Progenitor cell of endocrine pancreas (in vitro differentiated cells): ENCODE data around the gene THSD4. TPM values are rescaled to one million over a fixed set of nuclear protein-coding genes. Genes with fewer than 3 reads are reported as not detected.
A peak's percentile ranks its signal among the peaks of the same experiment; 100 is the strongest.

Experiments used
- DNase-seq: peaks from one replicate; pipeline ENCODE4 v3.0.0; 2021; ENCODE audit warnings: low spot score; ENCODE audit not compliant: unreplicated experiment
- H3K27ac Mint-ChIP-seq: 2 replicates; pipeline ENCODE4 v1.8.0; 2021; ENCODE audit warnings: mild to moderate bottlenecking, moderate library complexity, mixed read lengths
- H3K27me3 Mint-ChIP-seq: 2 replicates; pipeline ENCODE4 v1.8.0; 2021; ENCODE audit warnings: mixed read lengths
- H3K36me3 Mint-ChIP-seq: 2 replicates; pipeline ENCODE4 v1.8.0; 2022; ENCODE audit warnings: mixed read lengths; ENCODE audit not compliant: insufficient read depth
- H3K4me1 Mint-ChIP-seq: 2 replicates; pipeline ENCODE4 v1.8.0; 2021; ENCODE audit warnings: low read depth, mixed read lengths
- H3K4me3 Mint-ChIP-seq: 2 replicates; pipeline ENCODE4 v1.8.0; 2021; ENCODE audit warnings: low read depth, mild to moderate bottlenecking, moderate library complexity, mixed read lengths
- H3K9me3 Mint-ChIP-seq: 2 replicates; pipeline ENCODE4 v1.8.0; 2021; ENCODE audit warnings: low read depth, mixed read lengths
- CTCF ChIP-seq: fragments of 200-600 bp; sonication (generic); IDR thresholded peaks from one replicate; pipeline ENCODE4 v1.5.0; 2021; ENCODE audit warnings: antibody characterized with exemption, mild to moderate bottlenecking; ENCODE audit not compliant: unreplicated experiment
- total RNA-seq: library from RNA; stranded (reverse); gene quantifications from 2 replicates; pipeline ENCODE4 v1.2.1, GENCODE V29; 2021

THSD4 gene
- total RNA-seq, 1 donor from 2014 or later = 6.8 TPM

DNA sequence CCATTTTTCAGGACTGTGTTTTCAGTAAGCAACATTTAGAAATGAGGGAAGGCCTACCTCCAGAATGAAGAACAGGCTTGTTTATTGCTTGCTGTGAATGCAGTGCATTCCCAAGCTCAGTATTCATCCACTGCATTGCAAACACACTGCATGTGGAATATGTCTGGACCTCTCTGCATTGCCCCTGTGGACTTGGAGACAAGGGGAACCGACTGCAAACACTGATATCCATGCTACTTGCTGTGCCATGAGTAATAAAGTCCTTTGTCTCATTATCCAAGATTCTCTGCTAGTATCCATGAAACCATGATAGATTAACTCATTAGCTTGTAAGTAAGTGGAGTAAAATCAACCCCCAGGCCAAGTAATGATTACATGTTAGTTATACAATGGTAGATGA lies 393.9 kb downstream of the THSD4 start:
- Mint-ChIP-seq H3K27ac (no peak overlapping the region), H3K27me3 (peaks cover 24% of the 10 kb centered on the region), H3K9me3 (no peaks in the 10 kb centered on the region), H3K4me1 (peaks cover 34% of the 10 kb centered on the region), H3K36me3 (no peaks in the 10 kb centered on the region), H3K4me3 (no peak overlapping the region)
- no peak for TF ChIP-seq CTCF
- no peak for DNase-seq

- Mint-ChIP-seq H3K27ac (no peak overlapping the region), H3K4me1 (peaks cover 40% of the 10 kb centered on the region), H3K36me3 (no peaks in the 10 kb centered on the region), H3K27me3 (peaks cover 24% of the 10 kb centered on the region), H3K9me3 (no peaks in the 10 kb centered on the region), H3K4me3 (no peak overlapping the region)
- no peak for DNase-seq
- no peak for TF ChIP-seq CTCF
Observed at GRCh38 chr15:71510763-71511162, 395.5 kb downstream of the THSD4 start.

GRCh38 chr15:71511796-71512681 lies 396.8 kb downstream of the THSD4 start:
- Mint-ChIP-seq H3K9me3 (no peaks in the 10 kb centered on the region), H3K4me3 (peak overlapping the region; percentile 27), H3K27ac (no peak overlapping the region), H3K27me3 (peaks cover 25% of the 10 kb centered on the region), H3K36me3 (no peaks in the 10 kb centered on the region), H3K4me1 (peaks cover 40% of the 10 kb centered on the region)
- DNase-seq = no peak
- TF ChIP-seq CTCF = no peak

DNA sequence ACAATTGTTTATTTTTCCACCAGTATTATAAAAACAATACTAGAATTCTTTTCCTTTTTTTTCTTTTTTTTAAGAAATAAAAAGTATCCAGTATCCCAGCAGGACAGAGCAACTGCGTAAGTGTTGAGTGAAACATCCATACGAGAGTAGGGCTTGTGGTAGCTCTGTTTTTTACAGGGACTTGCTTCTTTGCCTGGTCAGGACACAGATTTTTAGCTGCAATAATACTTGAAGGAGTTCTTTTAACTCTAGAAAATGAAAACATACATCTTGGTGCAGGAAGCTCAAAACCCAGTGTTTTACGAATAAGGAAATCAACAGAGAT lies 397.4 kb downstream of the THSD4 start:
- H3K4me1 Mint-ChIP-seq = peaks cover 40% of the 10 kb centered on the region
- DNase-seq = no peak
- H3K9me3 Mint-ChIP-seq = no peaks in the 10 kb centered on the region
- no peak for TF ChIP-seq CTCF
- H3K27ac Mint-ChIP-seq = no peak overlapping the region
- H3K27me3 Mint-ChIP-seq = peaks cover 27% of the 10 kb centered on the region
- H3K36me3 Mint-ChIP-seq = no peaks in the 10 kb centered on the region
- no peak overlapping the region for H3K4me3 Mint-ChIP-seq

DNA sequence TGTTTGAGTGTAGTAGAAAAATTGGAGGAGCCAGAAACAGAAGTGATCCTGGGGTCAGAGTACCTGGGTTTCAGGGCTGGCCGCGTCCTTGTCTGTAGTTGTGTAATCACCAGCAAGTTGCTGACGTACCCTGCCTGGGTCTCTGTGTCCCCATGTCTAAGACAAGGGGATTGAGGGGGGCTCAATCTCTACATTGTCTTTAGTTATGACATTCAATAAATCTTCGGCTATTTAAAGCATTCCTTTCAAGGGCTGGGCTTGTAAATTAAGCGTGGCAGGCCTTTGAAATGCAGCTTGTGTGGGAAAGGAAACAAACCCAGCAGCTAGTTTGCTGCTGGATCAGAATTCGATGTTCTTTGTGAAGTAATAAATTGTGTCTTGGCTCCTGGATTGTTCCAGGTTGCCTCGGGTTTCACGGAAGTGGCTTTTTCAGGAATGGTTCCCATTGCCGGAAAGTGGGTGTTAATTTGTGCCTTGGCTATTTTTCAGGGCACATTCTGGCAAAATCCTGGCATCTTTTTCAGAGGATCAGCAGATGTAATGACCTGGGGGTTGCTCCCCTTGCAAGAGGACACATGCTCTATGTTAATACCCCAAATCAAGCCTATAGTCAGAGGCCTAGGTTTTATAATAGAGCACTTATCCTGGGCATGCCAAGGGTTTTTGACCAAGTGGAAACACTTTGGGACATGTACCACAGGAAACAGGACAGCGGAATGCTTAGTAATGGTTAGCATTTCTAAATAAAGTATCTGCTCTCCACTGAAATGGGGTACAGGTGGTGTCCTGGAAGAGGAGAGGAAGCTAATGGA lies 400.3 kb downstream of the THSD4 start:
- Mint-ChIP-seq H3K27ac (peak overlapping the region; percentile 19), H3K4me1 (peaks cover 39% of the 10 kb centered on the region), H3K9me3 (no peaks in the 10 kb centered on the region), H3K36me3 (no peaks in the 10 kb centered on the region), H3K4me3 (no peak overlapping the region), H3K27me3 (peaks cover 32% of the 10 kb centered on the region)
- no peak for TF ChIP-seq CTCF
- no peak for DNase-seq
